Right renal cortex interstitium (tissue), 3 donors: ENCODE data around the gene HPGDS. TPM values are rescaled to one million over a fixed set of nuclear protein-coding genes. Genes with fewer than 3 reads are reported as not detected.

Source experiments
- DNase-seq, 3 donors: peaks; one replicate each; pipeline ENCODE4 v3.0.0-alpha.2; 2013; ENCODE audit warnings: low read depth in 3 of 3, low spot score in 2 of 3
- polyA plus RNA-seq, 3 donors: library from polyadenylated mRNA; unstranded; fragments of 120-200 nt; gene quantifications; one replicate each; pipeline ENCODE4 v1.2.1, GENCODE V29; 2013; ENCODE audit not compliant: insufficient read length in 3 of 3

HPGDS gene
- polyA plus RNA-seq, 3 donors: 2.1 to 4.9 (median 4.2) TPM

GRCh38 chr4:94262163-94263016, 80.2 kb downstream of the HPGDS start:
- DNase-seq: no peak

DNA sequence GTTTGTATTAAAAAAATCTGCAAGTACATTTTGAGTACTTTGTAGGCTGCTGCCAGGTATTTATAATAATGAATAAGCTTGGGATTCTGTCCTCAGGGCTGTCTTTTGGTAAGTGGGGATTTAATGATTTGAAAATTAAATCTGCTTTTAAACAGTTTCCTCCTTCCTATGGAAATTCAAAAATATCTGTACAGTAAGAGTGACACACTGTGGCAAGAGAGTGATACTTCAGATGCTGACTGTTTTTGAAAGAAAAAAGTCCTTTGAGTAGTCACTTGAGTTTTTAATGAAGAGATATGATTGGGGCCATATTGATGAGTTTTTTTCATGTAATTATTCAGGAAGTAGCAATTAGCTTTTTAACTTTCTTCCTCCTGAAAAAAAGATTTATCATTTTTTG, 85.8 kb downstream of the HPGDS start:
- DNase-seq: no peak

GRCh38 chr4:94256144-94256783, 86.4 kb downstream of the HPGDS start:
- DNase-seq: no peak

DNA sequence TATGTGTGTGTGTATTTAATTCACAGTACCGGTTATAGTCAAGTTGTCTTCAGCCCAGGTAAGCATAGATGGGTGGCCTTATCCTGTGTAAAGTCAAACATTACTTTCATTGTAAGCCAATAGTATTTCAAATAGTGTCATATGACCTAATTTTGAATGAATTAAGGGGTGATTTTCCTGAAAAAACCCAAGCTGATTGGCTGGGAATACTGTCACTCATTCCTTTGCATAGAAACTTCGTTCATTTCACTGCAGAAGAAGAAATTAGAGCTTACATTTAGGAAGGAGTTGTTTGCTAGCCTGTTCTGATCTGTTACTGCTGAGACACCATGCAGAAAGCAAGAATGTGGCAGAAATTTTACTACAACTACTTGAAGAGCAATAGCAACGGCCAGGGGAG, 89.6 kb downstream of the HPGDS start:
- no peak for DNase-seq

DNA sequence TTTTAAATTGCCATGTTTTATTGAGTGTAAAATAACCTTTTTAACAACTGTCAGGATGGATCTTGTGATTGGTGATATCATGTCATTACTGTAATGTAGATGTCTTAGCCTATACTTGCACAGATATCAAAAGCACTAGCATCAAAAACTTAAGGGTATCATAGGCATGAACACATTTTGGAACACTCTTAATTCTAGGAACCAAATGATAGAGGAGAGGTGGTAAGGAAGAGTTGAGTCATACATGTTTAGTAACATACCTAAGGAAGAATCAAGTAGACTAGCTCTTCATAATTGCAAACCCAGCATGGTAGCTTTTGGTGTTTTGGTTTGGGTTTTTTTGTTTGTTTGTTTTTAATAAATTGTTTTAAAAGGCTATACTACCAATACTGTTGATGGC, 91.5 kb downstream of the HPGDS start:
- no peak for DNase-seq

Other genes with a start within 250 kb of the HPGDS start
- 10 to 100 TPM; 55.8 to 67.2 (median 65.5) TPM for gene SMARCAD1, start 135.0 kb downstream of the HPGDS start, polyA plus RNA-seq
- 10 to 100 TPM; 50.9 to 59.2 (median 54.0) TPM for gene PDLIM5, start 109.1 kb upstream of the HPGDS start, polyA plus RNA-seq